A204.1 (cell line): Measurements from ENCODE around the gene BTBD9.
A peak's percentile ranks its signal among the peaks of the same experiment; 100 is the strongest.

ENCODE experiments used
- FAIRE-seq: peaks from 2 replicates; lab custom pipeline; 2012; peaks lifted over from hg19 to GRCh38; lab: Jason Lieb, UNC

Gene BTBD9

GRCh38 chr6:38554700-38555413 lies 84.9 kb downstream of the BTBD9 start:
- no peak for FAIRE-seq

- FAIRE-seq: no peak
Measured at GRCh38 chr6:38554014-38554413, 85.7 kb downstream of the BTBD9 start.

DNA sequence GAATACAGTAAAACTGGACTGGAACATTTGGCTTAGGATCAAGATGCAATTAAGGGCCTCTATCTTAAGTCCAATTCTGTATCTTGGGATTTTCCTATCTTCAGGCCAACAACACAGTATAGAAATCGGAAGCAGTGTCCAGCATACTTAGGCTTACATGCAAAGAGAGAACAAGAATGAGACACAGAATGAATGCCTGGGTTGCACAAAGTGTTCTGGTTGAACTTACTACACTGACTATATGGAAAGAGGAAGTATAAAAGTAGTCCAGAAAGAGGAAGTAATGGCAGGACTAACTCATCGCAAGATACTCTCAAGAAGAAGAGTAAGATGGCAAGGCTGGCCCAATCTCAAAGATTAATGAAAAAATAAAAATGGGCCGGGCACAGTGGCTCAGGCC lies 87.6 kb downstream of the BTBD9 start:
- FAIRE-seq: no peak

GRCh38 chr6:38549795-38550194 lies 89.9 kb downstream of the BTBD9 start:
- FAIRE-seq: no peak

DNA sequence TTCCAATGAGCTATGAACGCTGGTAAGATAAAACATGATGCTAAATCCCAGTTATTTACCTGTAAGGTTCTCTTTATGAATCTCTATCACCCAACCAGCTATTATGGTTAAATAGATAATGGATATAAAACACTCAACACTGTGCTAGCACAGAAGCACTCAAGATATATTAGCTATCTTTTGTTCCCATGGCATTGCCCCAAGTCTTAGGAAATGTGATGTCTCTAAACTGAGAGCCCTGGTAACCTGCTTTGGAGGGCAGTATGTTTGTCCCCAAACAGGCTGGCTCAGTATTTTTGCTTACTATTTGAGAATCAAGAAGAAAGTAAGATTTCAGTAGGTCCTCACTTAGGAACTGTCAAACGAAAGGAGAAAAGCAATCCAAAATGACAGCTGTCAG lies 90.5 kb downstream of the BTBD9 start:
- FAIRE-seq: no peak

DNA sequence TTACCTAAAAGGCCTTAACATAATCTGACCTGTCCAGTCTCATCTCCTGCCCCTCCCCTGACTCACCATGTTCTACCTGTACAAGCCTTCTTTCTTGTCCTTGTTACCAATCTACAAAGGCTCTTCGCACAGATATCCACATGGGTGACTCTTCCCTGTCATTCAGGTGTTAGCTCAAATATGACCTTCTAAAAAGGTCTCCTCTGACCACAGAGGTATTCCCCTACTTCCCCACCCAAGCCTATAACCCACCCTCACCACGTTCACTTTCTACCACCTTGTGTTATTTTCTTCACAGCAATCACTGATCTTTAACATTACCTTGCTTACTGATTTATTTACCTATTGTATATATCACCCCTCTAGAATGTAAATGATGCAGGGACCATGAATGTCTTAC lies 96.7 kb downstream of the BTBD9 start:
- FAIRE-seq: no peak

DNA sequence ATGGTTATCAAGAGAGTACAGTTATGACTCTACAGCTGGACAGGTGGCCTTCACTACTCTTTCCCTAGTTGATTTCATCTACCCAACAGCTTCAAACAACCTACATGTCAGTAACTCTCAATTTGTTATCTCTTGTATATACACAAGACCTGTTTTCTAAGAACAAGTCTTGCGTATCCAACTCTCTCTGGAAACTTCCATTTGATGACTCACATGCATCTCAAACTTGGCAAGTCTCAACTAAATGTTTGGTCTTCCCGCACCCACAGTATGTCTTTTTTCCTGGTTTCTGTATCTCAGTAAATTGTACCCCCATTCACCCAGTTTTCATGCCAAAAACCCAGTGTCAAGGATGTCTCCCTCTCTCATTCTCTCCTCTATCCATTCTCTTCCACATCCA lies 97.7 kb downstream of the BTBD9 start:
- FAIRE-seq: no peak

DNA sequence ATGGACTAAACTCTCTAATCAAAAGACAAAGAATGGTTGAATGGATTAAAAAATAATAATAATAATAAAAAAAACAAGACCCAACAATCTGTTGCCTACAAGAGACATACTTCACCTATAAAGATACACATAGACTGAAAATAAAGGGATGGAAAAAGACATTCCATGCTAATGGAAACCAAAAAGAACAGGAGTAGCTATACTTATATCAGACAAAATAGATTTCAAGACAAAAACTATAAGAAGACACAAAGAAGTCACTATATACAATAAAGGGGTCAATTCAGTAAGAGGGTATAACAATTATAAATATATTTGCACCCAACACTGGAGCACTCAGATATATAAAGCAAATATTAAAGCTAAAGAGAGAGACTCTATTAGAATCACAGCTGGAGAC lies 106.7 kb downstream of the BTBD9 start:
- FAIRE-seq: no peak

GRCh38 chr6:38531134-38531533 lies 108.6 kb downstream of the BTBD9 start:
- no peak for FAIRE-seq

DNA sequence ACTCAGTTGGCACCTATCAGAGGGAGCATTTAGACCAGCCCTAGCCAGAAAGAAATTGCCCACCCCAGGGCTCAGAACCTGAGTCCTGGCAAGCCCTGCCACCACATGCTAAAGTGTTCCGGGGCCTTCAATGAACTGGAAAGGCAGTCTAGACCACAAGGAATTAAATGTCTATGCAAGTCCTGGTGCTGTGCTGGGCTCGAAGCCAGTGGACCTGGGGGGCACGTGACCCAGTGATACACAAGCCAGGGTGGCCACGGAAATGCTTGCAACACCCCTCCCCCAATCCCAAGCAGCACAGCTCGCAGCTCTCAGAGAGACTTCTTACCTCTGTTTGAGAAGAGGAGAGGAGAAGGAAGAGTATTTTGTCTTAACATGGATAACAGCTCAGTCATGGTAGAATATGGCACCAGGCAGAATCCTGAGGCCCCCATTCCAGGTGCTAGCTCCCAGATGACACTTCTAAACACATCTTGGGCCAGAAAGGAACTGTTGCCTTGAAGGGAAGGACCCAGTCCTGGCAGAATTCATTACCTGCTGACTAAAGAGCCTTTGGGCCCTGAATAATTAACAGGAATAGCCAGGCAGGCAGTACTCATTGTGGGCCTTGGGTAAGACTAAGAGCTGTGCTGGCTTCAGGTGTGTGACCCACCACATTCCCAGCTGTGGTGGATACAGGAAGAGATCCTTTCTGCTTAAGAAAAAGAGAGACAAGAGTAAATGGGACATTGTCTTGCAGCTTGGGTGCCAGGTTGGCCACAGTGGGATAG lies 111.3 kb downstream of the BTBD9 start:
- no peak for FAIRE-seq

DNA sequence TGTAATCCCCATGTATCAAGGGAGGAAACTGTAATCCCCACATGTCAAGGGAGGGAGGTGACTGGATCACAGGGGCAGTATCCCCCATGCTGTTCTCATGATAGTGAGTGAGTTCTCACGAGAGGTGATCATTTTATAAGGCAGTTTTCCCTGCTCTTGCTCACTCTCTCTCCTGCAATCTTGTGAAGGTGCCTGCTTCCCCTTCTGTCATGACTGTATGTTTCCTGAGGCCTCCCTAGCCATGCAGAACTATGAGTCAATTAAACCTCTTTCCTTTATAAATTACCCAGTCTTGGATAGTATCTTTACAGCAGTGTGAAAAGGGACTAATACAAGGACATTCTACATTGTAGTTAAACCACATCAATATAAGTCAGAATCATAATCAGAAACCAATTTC lies 112.4 kb downstream of the BTBD9 start:
- FAIRE-seq: no peak

DNA sequence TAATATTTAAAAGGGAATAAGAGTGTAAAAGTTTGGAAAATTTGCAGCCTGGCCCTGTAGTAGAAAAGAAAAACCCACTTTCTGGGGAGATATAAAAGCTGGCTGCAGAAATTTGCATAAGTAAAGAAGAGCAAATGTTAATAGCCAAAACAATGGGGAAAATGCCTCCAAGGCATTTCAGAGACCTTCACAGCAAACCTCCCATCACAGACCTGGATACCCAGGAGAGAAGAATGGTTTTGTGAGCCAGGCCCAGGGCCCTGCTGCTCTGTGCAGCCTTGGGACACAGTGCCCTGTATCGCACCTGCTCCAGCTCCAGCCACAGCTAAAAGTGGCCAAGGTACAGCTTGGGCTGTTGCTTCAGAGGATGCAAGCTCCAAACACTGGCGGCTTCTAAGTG lies 113.8 kb downstream of the BTBD9 start:
- FAIRE-seq: no peak

DNA sequence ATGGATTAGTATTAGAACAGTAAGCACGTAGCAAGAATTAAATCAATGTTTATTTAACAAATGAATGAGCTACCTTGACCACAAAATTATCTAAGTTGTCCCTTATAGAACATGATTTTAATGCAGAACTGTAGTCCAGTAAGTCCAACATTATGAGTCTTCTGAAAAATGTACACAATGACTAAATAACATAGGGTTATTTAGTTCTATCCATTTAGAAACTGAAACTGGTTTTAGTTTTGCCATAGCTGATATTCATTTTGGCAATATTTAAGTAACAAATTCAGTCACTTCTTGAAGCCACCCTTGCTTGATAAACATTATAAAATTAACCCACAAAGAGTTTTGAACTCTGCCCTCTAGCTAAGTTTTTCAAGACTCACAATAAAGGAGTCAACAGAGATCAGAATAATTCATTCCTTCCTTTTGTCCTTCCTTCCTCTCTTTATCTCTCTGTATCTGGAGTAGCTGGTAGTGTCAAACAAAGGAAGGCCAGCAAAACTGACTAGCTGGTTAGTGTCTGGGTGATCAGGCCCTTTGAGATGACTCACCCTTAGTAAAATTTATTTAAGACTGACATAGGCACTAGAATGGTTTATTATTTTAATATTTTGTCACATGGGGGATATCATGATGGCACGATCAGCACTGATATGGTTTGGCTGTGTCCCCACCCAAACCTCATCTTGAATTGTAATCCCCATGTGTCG lies 115.1 kb downstream of the BTBD9 start:
- no peak for FAIRE-seq

DNA sequence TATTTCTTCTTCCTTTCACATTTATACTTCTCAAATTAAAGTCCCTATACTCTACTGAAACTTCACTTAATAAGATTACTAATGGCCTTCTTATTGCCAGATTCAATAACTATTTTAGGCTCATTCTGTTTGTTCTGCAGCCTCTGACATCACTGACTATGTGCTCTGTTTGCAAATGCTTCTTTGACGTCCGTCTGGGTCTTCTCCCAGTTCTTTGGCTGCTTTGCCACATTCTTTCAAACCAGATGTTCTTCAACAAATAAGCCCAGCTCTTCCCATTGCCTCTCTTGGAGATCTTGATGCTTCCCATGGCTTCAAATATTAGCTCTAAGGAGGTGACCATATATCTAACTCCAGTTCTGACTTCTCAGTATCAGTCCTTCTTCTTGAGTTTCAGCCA lies 117.4 kb downstream of the BTBD9 start:
- FAIRE-seq: no peak

- FAIRE-seq: no peak
Measured at GRCh38 chr6:38518511-38519304, 121.0 kb downstream of the BTBD9 start.

GRCh38 chr6:38517005-38517404 lies 122.7 kb downstream of the BTBD9 start:
- FAIRE-seq: no peak

DNA sequence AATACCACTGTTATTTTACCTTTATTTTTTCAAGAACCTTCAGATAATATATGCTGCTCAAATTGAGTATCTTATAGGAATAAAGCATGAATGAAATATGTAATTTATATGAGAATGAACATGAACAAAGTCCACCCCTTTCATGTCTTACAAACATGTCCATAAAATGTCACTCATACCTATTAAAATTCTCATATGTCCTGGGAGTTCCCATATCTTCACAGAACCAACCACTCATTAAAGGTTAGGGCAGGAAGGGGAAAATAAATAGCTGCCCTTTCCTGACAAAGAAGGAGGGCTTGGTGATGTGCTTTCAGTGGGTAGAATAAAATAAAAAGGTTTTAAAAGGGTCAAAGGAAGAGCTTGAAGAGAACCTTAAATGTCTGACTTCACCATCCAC lies 125.3 kb downstream of the BTBD9 start:
- peak; percentile 60 for FAIRE-seq

DNA sequence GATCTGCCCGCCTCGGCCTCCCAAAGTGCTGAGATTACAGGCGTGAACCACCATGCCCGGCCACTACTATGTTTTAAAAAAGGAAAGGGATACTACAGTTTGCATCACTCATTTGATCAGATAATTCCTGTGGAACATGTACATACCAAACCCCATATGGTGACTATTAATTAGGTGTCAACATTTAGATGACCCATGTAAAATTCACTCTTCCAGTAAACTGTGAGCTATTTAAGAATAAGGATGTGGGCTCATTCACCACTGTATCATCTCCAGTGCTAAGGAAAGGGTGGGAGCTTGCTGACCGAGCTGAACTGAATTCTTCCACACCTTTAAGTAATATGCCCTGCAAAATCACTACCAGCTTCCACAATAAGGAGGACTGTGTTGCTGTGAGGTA lies 127.5 kb downstream of the BTBD9 start:
- no peak for FAIRE-seq

DNA sequence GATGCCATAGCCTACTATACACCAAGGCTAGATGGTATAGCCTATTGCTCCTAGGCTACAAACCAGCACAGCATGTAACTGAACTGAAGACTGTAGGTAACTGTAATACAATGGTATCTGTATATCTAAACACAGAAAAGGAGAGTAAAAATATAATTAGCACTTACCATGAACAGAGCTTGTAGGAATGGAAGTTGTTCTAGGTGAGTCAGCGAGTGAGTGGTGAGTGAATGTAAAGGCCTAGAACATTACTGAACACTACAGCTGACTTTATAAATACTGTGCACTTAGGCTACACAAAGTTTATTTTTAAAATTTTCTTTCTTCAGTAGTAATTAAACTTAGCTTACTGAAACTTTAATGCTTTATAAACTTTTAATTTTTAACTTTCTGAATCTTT lies 129.5 kb downstream of the BTBD9 start:
- FAIRE-seq: peak; percentile 65

- no peak for FAIRE-seq
Measured at GRCh38 chr6:38509713-38510112, 130.0 kb downstream of the BTBD9 start.

GRCh38 chr6:38508894-38509293 lies 130.8 kb downstream of the BTBD9 start:
- FAIRE-seq: no peak

DNA sequence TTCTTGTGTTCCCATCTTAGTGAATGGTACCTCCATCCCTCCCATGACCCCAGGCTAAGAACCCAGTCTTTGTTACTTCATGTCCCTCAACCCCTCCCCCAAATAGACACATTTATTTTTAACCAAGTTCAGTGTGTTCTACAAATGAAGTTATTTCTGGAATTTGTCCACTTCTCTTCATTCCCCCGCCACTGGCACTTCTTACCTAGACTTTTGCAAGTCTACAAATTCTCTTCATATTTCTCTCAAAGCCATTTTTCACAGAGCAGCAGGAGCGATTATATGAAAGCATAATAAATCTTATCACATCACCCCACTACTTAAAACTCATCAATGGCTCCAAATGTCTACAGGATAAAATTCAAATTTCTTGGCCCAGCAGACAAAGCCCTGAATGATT lies 131.4 kb downstream of the BTBD9 start:
- FAIRE-seq: no peak

GRCh38 chr6:38507173-38507572 lies 132.6 kb downstream of the BTBD9 start:
- FAIRE-seq: no peak
